HG03432 (cell line): ENCODE data around the gene CRISPLD2.

Experiments
- ATAC-seq: cut with Tn5 transposase; IDR thresholded peaks from one replicate; pipeline ENCODE4 v1.9.1; 2021; ENCODE audit warnings: mild to moderate bottlenecking, moderate library complexity; ENCODE audit not compliant: unreplicated experiment

CRISPLD2 gene

DNA sequence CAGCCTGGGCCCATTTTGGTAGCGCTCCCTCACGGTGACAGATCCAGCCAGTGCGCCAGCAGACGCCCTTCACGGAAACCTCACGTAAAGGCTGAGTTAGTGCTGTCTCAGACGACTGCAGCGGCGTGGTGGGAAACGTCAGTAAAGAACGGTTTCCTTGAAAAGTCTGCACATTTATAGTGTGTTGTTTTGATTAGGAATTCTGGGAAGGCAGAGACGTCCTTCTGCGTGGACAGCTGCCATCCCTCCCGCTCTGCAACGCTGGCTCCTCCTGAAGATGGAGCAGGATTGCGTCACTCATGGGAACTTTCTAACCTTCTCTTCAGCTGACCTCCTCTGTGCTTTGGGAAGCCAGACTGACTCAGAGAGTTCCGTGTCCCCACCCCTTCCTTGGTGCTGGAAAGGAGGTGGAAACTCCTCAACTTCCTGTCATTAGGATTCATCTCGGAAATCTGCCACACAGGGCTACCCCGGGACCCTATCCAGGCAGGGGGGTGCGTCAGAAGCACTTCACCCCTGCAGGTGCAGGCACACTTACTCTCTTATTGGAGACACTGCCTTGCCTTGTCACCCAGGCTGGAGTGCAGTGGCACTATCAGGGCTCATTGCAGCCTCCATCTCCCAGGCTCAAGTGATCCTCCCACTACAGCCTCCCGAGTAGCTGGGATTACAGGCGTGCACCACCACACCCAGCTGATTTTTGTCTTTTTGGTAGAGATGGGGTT, 24.3 kb upstream of the CRISPLD2 start:
- no peak for ATAC-seq

DNA sequence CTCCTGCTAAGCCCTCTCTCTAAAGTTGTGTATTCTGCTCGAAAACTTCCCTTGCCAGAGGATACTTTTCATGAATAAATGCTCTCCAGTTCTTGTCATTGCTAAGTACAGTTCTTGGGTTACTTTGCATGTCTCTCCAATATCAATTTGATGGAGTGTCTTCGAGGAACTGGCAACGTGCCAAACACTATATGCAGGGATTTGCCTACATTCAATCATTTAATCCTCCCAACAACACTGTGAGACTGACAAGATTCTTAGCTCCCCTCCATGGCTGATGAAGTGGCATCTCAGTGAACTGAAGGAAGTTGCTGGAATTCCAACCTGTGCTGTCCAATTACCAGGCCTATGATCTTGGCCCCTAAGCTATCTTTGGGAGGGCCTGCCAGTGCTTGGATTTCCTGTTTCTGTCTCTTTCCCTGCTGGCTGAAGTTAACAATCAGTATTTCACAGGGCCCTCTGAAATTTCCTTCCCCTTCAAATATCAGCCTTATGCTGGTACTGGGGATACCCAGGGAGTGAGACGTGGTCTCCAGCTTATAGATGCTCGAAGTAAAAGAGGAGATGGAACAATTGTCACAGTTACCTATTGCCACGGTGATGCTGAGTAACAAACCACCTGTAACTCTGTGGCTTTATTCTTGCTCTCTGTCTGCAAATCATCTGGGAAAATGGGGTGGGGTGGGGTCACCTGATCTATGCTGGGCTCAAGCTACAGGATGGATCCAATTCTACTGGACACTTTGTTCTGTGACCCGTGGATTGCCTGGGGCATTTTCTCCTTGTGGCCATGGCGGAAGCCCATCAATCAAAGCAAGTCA, 19.4 kb upstream of the CRISPLD2 start:
- ATAC-seq = no peak

DNA sequence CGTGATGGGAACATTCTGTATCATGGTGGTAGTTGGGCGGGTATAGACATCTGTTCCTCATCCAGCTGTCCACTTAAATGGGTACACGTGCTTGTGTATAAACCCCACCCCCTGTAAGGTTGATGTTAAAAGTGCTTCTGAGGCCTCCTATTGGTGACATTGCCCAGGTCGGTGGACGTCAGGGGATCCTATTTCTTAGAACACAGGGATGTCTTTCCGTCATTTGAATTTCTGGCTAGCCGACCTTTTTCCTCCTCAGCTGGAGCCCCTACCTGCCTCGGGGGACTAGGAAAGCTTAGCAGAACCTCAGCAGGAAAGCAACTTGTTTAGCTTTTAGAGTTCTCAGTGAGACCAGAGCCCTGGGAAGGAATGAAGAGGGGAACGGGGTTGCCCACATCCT, 16.6 kb upstream of the CRISPLD2 start:
- ATAC-seq = no peak

DNA sequence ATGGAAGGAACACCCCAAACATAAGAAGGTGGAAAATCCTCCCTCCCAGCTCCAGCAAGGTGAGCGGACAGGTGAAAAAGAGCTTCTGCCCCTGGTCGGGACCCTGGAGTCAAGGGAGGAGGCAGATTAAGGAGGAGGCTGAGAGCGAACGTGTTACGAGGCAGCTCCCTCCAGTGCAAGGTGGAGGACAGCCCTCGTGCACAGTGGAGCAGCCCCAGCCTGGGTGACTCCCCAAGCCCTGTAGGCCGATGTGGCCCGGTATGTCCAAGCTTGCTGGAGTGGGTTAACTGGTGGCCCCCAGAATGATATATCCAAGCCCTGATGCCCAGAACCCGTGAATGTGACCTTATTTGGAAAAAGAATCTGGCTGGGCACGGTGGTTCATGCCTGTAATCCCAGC, 15.5 kb upstream of the CRISPLD2 start:
- no peak for ATAC-seq

DNA sequence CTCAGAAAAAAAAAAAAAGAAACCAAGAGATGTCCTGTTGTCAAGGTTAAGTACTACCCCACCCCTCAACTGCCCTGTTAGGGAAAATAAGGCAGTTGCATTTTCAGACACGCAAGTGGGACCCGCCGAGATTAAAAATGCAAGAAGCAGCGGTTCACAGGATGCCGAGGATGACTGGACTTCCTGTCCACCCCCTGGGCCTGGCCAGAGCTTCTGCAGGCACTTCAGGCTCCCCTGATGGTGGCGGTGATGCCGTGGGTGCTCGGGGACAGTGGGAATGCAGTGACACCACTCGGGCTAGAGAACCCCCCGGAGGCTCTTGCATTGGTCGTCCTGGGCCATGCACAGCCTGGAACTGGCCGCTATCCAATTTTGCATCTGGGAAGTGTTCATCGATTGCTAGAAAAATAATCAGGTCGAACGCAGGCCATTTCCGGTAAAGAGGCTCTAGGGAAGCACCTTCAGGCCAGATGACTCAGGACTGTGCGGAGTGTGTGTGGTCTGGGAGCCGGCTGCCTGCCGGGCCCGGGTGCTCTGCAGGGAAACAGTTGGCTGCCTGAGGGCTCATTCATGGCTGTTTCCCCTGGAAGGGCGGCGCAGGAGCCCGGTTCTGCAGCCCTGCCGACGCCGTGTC, 13.4 kb upstream of the CRISPLD2 start:
- ATAC-seq = no peak

DNA sequence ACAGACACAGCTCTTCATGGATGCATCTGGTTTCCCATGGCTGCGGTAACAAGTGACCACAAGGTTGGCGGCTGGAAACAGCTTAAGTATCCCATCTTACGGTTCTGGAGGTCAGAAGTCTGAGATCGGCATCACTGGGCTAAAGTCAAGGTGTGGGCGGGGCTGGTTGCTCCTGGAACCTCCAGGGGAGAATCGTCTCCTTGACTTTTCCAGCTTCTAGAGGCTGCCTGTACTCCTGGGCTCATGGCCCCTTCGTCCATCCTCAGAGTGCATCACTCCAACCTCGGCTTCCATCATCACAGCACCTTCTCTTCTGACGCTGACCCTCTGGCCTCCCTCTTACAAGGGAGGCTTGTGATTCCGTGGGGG, 12.9 kb upstream of the CRISPLD2 start:
- no peak for ATAC-seq

DNA sequence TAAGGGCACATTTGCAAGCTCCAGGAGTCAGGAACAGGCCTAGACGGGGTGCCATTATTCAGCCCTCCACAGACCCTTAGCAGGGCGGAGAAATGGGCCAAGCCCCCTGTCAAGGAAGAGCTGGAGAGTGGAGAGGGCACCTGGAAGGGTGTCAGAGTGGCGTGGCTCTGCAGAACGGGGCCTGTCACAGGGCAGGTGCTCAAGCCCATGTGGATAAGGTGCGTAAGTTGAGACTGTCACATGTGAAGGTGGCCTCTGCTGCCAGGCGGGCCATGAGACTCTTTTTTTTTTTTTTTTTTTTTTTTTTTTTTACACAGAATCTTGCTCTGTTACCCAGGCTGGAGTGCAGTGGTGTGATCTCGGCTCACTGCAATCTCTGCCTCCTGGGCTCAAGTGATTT, 12.0 kb upstream of the CRISPLD2 start:
- no peak for ATAC-seq

DNA sequence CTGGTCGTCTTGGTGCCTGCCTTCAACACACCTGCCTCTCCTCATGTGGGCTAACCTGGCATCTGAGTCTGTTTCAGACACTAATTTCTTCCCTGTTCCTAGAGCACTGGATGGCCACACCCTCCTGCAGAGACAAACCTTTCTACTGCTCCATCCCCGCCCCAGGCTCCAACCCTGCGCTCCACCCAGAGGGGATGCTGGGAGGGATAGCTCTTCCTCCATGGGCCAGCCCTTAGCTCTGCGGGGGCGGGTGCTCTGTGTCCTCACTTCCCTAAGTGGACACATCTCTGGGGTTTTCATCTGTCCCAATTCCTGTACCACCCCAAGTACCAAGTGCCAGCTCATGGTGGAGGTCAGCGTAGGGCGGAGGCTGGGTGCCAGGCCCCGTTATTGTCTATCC, 11.0 kb upstream of the CRISPLD2 start:
- ATAC-seq = no peak

DNA sequence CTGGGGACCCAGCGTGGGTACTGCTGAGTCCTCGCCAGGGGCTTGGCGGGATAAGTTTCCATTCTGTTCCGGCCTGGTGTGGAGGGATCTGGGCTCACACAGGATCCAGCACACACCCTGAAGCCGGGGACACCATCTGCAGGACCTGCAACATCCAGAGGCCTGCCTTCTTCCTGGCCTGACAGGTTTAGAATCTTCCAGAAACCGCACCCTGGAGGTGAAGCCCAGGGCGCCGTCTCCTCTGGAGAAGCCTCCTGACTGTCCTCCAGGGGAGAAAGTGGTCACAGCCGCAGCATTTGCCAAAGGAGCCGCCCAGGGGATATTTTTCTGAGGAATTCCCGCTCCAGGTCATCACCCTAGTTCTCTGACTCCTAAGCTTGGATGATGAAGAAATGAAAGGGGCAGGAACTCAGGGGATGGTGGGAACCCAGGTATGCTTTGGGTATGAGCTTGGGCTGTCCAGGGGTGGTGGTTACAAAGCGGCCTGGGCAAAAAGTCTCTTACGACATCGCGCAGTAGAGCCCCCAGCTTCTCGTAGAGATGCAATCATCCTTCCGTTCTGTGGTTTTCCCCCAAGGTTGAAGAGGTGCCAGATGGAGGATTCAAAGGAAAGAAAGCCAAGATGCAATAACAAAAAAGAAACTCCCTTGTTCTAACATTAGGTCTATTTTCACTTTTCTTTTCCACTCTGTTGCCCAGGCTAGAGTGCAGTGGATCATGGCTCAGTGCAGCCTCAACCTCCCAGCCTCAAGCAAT, 9.1 kb upstream of the CRISPLD2 start:
- no peak for ATAC-seq

DNA sequence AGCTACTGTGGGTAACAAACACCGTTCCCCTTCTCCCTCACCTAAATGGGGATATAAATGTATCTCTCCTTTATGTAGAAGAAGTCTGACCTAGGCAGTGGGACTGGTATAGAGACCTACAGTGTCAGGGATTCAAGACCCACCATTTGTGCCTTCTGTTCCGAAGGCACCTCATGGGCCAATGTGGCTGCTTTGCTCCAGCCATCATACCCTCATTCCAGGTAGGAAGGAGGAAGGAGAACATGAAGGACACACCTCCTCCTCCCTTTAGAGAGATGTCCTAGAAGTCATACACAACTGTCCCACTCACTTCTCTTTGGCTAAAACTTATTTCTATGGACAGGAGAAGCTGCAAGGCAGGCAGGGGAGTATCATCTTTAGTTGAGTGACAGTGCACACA, 8.3 kb upstream of the CRISPLD2 start:
- ATAC-seq = no peak

DNA sequence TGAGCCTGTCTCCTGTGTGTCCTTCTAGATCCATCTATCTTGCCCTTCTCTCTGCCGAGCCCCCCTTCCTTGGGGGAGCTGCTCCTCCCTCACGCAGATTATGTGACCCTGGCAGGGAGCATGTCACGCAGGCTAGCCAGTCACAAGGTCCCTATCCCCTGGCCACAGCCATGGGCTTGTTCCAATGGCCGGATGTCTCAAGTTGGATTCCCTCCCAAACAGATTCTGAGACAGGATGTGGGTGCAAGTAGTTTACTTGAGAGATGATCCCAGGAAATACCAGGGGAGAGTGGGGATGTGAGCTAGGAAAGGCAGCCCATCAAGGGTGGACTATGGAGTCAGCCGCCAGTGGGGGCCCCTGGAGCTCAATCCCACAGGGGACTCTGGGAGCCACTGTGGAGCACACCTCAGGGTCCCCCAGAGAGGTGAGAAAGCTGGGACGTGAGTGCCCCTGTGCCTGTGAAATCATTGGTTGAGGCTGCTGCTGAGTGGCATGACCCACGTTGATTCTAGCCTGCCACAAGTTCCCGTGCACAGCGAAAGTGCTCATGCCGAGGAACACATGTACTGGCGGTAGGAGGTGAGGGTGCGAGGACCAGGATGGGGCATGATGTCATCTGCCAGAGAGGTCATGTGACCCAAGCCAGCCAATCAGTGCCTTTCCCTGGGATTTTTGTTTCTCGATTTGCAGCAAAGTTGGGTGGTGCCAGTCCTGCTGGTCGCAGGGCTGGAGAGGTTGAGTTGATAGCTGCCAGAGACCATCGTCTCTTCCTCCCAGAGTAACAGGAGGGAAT, 6.4 kb upstream of the CRISPLD2 start:
- ATAC-seq = no peak

DNA sequence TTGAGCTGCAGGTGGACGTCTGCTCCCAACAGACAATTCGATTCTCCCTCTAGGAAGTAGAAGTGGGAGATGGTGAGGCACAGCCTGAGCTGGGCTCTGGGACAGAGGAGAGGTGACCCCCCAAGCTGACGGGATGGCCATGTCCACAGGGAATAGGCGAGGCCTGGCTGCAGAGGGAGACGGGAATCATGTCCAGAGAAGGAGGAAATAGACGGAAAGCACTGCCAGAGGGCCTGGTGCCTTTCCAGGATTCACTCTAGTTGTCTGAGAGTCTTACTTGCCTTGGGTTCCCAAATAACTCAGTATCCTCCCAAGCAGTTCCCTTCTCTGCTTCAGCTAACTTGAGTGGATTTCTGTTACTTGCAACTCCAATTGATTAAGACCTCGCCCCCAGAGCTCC, 4.3 kb upstream of the CRISPLD2 start:
- ATAC-seq = no peak

DNA sequence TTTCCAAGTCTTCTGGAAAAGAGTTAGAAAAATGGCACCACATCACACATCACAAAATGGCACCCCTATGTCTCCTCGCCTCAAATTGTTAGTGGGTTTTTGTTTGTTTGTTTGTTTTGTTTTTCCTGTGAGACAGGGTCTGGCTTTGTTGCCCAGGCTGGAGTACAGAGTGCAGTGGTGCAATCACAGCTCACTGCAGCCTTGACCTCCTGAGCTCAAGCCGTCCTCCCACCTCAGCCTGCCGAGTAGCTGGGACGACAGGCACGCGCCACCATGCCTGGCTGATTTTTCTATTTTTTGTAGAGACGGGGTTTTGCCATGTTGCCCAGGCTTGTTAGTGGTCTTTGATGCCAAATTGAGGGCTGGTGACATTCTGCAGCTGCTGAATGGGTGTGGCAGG, 3.8 kb upstream of the CRISPLD2 start:
- no peak for ATAC-seq

DNA sequence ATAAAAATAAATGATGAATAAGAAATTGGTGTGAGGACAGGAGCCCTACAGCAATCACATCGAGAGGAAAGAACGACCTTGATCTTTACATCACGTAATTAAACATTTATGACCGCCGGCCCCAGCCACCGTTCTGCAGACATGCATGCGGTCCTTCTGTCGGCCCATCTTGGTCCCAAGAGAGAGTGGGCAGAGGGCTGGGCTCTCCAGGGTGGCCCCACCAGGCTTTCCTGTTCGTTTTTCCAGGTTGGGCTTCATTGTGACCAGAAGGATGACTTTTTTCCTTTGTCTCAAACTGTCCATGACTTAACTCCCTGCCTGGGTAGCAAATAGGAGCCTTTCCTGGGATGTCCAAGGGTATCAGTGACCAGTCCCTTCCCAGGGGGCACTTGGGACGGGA, 3.3 kb upstream of the CRISPLD2 start:
- ATAC-seq = no peak

DNA sequence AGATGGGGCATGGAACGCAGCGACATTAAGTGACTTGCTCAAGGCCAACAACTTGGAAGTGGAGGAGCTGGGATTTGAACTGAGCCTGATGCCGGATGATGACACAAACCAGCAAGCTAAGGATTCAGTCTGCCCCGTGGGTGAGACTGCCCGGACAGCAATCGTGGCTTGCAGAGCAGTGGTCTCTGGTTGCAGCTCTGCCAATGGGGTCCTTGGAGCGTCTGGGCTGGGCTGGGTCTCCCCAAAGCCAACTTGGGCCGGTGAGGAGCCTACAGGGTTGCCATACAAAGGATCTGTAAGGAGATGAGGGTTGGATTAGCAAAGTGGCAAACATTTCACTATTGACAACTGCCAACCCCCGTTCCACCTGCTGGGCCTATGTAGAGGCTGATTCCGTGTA, 2.6 kb upstream of the CRISPLD2 start:
- no peak for ATAC-seq

DNA sequence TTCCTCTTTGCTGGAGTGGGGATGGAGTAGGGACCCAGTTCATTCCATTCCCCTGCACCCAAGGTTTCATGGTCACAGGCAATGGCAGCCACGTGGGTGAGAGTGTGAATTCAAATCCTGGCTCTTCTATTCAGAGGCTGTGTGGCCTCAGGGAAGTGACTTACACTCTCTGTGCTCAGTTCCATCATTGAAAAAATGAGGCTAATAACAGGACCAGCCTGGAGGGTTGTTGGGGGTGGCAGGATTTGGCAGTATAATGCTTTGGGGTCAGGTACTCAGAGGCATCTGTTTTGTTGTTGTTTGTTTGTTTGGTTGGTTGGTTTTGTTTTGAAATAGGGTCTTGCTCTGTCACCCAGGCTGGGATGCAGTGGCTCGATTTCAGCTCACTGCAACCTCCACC, 2.2 kb upstream of the CRISPLD2 start:
- no peak for ATAC-seq

DNA sequence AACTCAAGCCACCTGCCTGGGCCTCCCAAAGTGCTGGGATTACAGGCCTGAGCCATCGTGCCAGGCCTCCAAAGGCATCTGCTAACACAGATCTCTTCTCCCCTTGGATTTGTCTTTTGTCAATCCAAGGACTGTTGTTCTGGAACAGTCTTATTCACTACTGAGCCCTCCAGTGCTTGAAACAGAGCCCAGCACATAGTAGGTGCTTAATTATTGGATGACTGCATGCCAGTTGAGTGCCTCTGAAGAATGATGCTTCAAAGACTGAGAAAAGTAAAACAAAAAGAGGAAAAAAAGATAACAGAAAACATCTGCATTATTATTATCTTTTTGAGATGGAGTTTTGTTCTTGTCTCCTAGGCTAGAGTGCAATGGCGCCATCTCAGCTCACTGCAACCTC, 1.7 kb upstream of the CRISPLD2 start:
- ATAC-seq = no peak

DNA sequence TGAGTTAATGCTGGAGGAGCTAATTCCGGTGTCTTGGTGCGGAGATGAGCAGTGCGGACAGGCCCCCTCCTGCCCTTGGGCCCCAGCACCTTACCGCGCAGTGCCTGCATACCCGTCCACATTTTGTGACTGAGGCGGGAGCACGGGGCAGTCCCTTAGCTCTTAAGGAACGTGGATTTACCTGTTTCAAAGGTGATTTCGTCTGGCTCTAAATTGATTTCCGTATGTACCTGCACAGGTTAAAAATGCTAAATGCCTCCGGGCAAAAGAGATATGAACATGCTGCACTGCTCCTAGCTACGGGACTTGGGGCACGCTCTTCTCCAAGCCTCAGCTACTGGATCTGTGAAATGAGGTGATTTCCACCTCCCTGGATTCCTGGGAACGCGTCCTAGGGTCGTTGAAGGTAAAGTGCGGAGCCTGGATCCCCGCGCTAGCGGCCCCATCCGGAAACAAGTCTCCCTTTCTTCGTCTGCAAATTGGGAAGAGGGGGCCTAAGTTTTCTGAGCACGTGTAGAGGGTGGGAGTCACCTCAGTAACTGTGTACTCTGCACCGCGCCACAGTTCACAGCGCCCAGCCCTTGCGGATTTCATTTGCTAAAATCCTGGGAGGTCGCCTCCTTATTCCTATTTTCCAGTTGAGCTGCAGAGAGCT, 669 bp upstream of the CRISPLD2 start:
- no peak for ATAC-seq

DNA sequence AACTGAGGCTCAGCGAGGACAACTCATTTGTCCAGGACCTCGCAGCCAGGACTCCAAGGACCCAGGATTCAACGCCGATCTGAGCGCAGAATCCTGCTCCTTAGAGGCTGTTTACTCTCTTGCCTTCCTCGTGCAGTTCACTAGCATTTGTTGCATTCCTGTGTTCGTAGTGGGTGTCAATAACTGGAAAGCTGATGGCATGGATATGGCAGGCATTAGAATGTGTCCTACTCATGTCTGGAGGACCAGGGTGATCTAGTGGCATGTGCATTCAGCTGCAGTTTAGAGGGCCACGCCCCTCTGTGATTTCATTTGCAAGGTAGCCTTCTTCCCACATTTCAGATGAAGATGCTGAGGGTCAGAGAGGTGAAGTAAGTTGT, 510 bp downstream of the CRISPLD2 start:
- no peak for ATAC-seq

DNA sequence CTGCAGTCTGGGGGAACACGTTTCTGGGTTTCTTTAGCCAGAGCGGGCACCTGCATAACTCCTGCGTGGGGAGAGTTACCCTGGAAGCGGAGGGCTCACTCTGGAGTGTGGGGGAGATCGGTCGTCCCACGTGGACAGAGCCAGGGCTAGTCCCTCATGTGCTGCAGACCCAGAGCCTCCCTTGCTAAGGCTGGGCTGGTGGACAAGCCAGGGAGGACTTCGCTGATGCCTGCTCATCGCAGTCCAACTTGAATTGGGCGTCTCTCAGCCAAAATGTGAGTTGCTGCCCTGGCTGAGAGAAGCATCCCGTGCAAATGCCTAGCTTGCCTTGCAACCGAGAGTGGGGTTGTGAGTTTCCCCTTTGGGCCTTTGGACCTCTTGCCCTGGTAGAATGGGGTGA, 986 bp downstream of the CRISPLD2 start:
- no peak for ATAC-seq
